SK-N-SH (cell line): Measurements from ENCODE around the gene ENOX2. TPM values are rescaled to one million over a fixed set of nuclear protein-coding genes. Genes with fewer than 3 reads are reported as not detected.

Source experiments
- CTCF ChIA-PET: fragments of 300-600, 350-600 bp; formaldehyde crosslinking; extraction: SDS; loops from one replicate; lab custom pipeline; 2021; lab: Yijun Ruan, JAX
- POLR2A ChIA-PET: fragments of 350-600 bp; sonication (Branson Sonifier 250); formaldehyde crosslinking; extraction: SDS; loops from one replicate; lab custom pipeline; 2020; ENCODE audit warnings: antibody characterized with exemption, inconsistent platforms; lab: Yijun Ruan, JAX
- DNase-seq: peaks from one replicate; pipeline ENCODE4 v3.0.0; 2012
- H2AFZ ChIP-seq: fragments of 200-600 bp; sonication (generic); 2 replicates; pipeline ENCODE4 v1.8.1; 2016; ENCODE audit warnings: antibody characterized with exemption, mild to moderate bottlenecking, low read depth
- H3F3A ChIP-seq: fragments of 200-600 bp; sonication (generic); replicated peaks from 2 replicates; pipeline ENCODE3; 2016; ENCODE audit warnings: antibody characterized with exemption, mild to moderate bottlenecking; ENCODE audit not compliant: insufficient read depth
- H3K27ac ChIP-seq, 2 experiments: fragments of 200-500 bp in 1 of 2; fragments of 200-600 bp in 1 of 2; sonication (Bioruptor generic) in 1 of 2; sonication (generic), shearing (Covaris generic) in 1 of 2; 2 replicates each; pipeline versions ENCODE4 v1.5.1 to v1.6.1; 2014 to 2016; ENCODE audit warnings: low read depth in 2 of 2, inconsistent platforms in 1 of 2, low read length in 1 of 2, mild to moderate bottlenecking in 1 of 2, mixed read lengths in 1 of 2
- H3K27me3 ChIP-seq: fragments of 200-600 bp; sonication (generic), shearing (Covaris generic); 2 replicates; pipeline ENCODE4 v1.6.1; 2016; ENCODE audit warnings: mixed run types; ENCODE audit not compliant: insufficient read depth
- H3K36me3 ChIP-seq, 2 experiments: fragments of 200-500 bp in 1 of 2; fragments of 200-600 bp in 1 of 2; sonication (Bioruptor generic) in 1 of 2; sonication (generic) in 1 of 2; replicated peaks in 1 of 2; 2 replicates each; pipeline versions ENCODE3 to v1.5.1; 2014 to 2016; ENCODE audit warnings: low read length in 1 of 2, mild to moderate bottlenecking in 1 of 2; ENCODE audit not compliant: insufficient read depth in 2 of 2, control insufficient read depth in 1 of 2
- H3K4me1 ChIP-seq, 2 experiments: fragments of 200-500 bp in 1 of 2; fragments of 200-600 bp in 1 of 2; sonication (Bioruptor generic) in 1 of 2; sonication (generic), shearing (Covaris generic) in 1 of 2; 2 replicates each; pipeline versions ENCODE4 v1.5.1 to v1.6.1; 2014 to 2016; ENCODE audit warnings: low read depth in 1 of 2, low read length in 1 of 2, mixed run types in 1 of 2; ENCODE audit not compliant: insufficient read depth in 2 of 2, control insufficient read depth in 1 of 2
- H3K4me2 ChIP-seq: fragments of 200-600 bp; sonication (generic), shearing (Covaris generic); 2 replicates; pipeline ENCODE4 v1.6.1; 2017; ENCODE audit warnings: mixed run types
- H3K4me3 ChIP-seq, 2 experiments: fragments of 200-500 bp in 1 of 2; fragments of 200-600 bp in 1 of 2; sonication (Bioruptor generic) in 1 of 2; sonication (generic), shearing (Covaris generic) in 1 of 2; 2 replicates each; pipeline versions ENCODE4 v1.5.1 to v1.8.1; 2014 to 2016; ENCODE audit warnings: low read depth in 2 of 2, inconsistent platforms in 1 of 2, low read length in 1 of 2, mild to moderate bottlenecking in 1 of 2, mixed read lengths in 1 of 2, moderate library complexity in 1 of 2
- H3K79me2 ChIP-seq: fragments of 200-600 bp; sonication (generic); 2 replicates; pipeline ENCODE4 v1.8.1; 2017; ENCODE audit warnings: mild to moderate bottlenecking; ENCODE audit not compliant: insufficient read depth
- H3K9ac ChIP-seq: fragments of 200-600 bp; sonication (generic); 2 replicates; pipeline ENCODE4 v1.6.1; 2017; ENCODE audit warnings: mixed run types
- H3K9me2 ChIP-seq: fragments of 200-600 bp; sonication (generic); 2 replicates; pipeline ENCODE4 v1.6.1; 2017; ENCODE audit warnings: mixed run types
- H3K9me3 ChIP-seq: fragments of 200-600 bp; sonication (generic); 2 replicates; pipeline ENCODE4 v1.6.1; 2017; ENCODE audit warnings: mixed run types, mild to moderate bottlenecking, moderate library complexity
- H4K20me1 ChIP-seq: fragments of 200-600 bp; sonication (generic); 2 replicates; pipeline ENCODE4 v1.6.1; 2017; ENCODE audit warnings: mild to moderate bottlenecking, mixed run types; ENCODE audit not compliant: insufficient read depth
- EZH2phosphoT487 ChIP-seq: fragments of 200-600 bp; sonication (generic); IDR thresholded peaks from 2 replicates; pipeline ENCODE4 v1.6.1; 2017; ENCODE audit warnings: low read depth, mixed run types, mild to moderate bottlenecking, antibody characterized with exemption, moderate library complexity, borderline replicate concordance
- FOXM1 ChIP-seq: IDR thresholded peaks from 2 replicates; pipeline ENCODE4 v1.4.0; 2012; ENCODE audit warnings: low read depth, mild to moderate bottlenecking
- JUND ChIP-seq: IDR thresholded peaks from 2 replicates; pipeline ENCODE4 v1.4.0; 2012
- MEF2A ChIP-seq: IDR thresholded peaks from 2 replicates; pipeline ENCODE4 v1.4.0; 2012; ENCODE audit warnings: low read depth, borderline replicate concordance
- NFIC ChIP-seq: IDR thresholded peaks from 2 replicates; pipeline ENCODE4 v1.4.0; 2012; ENCODE audit warnings: borderline replicate concordance
- RAD21 ChIP-seq: IDR thresholded peaks from 2 replicates; pipeline ENCODE4 v1.6.1; 2012; ENCODE audit warnings: mild to moderate bottlenecking, low read length
- RXRA ChIP-seq: IDR thresholded peaks from 2 replicates; pipeline ENCODE4 v1.4.0; 2012; ENCODE audit warnings: low read depth, mild to moderate bottlenecking, borderline replicate concordance
- SIN3A ChIP-seq: IDR thresholded peaks from 2 replicates; pipeline ENCODE4 v1.6.1; 2012; ENCODE audit warnings: low read depth, mild to moderate bottlenecking, low read length, moderate library complexity, borderline replicate concordance
- TEAD4 ChIP-seq: IDR thresholded peaks from 2 replicates; pipeline ENCODE4 v1.4.0; 2012; ENCODE audit warnings: mild to moderate bottlenecking, borderline replicate concordance; ENCODE audit not compliant: insufficient read depth
- WGBS: methylation state at CpG from one replicate; pipeline ENCODE4 v1.1.6; 2017; ENCODE audit warnings: low lambda C conversion rate; 5-methylcytosine and 5-hydroxymethylcytosine counted together
- polyA plus RNA-seq, 3 experiments: library from polyadenylated mRNA; depleted of rRNA; stranded (reverse); fragments of >200 nt; gene quantifications; 2 replicates each; pipeline ENCODE4 v1.2.3, GENCODE V29; 2012
- TF ChIP-seq, protein P1 (sequence below): fragments of 200-600 bp; sonication (generic); IDR thresholded peaks from 2 replicates; pipeline ENCODE4 v1.6.1; 2017; ENCODE audit warnings: antibody characterized with exemption, mild to moderate bottlenecking, moderate library complexity
- TF ChIP-seq, protein P2 (sequence below): IDR thresholded peaks from 2 replicates; pipeline ENCODE4 v1.4.0; 2012; ENCODE audit warnings: low read depth
- TF ChIP-seq, protein P3 (sequence below): IDR thresholded peaks from 2 replicates; pipeline ENCODE4; 2012
- TF ChIP-seq, protein P4 (sequence below): IDR thresholded peaks from 2 replicates; pipeline ENCODE4 v1.4.0; 2012; ENCODE audit warnings: low read depth, borderline replicate concordance

Gene ENOX2
- polyA plus RNA-seq, 1 of the 3 experiments (the other 2 are of a cell fraction), result 8.8 TPM

DNA sequence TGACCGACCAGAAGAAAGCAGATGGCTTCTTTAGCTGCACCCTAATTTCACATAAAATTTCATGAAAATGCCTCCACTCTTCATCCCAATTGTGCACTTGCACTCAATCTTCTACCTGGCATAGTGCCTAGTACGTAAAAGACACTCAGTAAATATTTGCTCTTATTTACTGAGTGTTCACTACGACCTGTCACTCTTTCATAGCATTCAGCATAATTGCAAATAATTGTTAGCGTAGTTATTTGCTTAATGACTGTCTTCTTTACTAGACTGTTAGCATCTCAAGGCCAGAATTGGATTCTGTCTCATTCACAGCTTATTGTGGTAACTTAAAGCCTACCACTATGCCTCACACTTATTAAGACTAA, 130.2 kb downstream of the ENOX2 start:
- Histone ChIP-seq H3K4me3 (no peak overlapping the region), H3F3A (peaks cover 11% of the 10 kb centered on the region), H3K27me3 (no peaks in the 10 kb centered on the region), H3K79me2 (no peaks in the 10 kb centered on the region), H4K20me1 (no peaks in the 10 kb centered on the region), H2AFZ (no peak overlapping the region), H3K27ac (peak overlapping the region; percentile 71 to 87), H3K9me3 (no peaks in the 10 kb centered on the region), H3K4me2 (peak overlapping the region; percentile 19; the same call in 1 of the 2 replicates), H3K4me1 (peaks cover 9 to 21% of the 10 kb centered on the region in 2 experiments; a peak in 3 of 4 replicates), H3K36me3 (no peaks in the 10 kb centered on the region), H3K9me2 (no peaks in the 10 kb centered on the region), H3K9ac (no peak overlapping the region)
- POLR2A ChIA-PET, result no interaction called here
- CTCF ChIA-PET, result interaction anchor here (0.7 to 2.5 kb wide), 3 partner anchors 10 to 197 kb away, joined by 3 to 8 read pairs (median 5); no protein-coding TSS in a partner anchor
- TF ChIP-seq RXRA (no peak), JUND (no peak), FOXM1 (no peak), SIN3A (no peak), MEF2A (no peak), NFIC (no peak), RAD21 (no peak), EZH2phosphoT487 (no peak), TEAD4 (no peak)
- TF ChIP-seq, protein P1, sequence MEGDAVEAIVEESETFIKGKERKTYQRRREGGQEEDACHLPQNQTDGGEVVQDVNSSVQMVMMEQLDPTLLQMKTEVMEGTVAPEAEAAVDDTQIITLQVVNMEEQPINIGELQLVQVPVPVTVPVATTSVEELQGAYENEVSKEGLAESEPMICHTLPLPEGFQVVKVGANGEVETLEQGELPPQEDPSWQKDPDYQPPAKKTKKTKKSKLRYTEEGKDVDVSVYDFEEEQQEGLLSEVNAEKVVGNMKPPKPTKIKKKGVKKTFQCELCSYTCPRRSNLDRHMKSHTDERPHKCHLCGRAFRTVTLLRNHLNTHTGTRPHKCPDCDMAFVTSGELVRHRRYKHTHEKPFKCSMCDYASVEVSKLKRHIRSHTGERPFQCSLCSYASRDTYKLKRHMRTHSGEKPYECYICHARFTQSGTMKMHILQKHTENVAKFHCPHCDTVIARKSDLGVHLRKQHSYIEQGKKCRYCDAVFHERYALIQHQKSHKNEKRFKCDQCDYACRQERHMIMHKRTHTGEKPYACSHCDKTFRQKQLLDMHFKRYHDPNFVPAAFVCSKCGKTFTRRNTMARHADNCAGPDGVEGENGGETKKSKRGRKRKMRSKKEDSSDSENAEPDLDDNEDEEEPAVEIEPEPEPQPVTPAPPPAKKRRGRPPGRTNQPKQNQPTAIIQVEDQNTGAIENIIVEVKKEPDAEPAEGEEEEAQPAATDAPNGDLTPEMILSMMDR, result no peak
- TF ChIP-seq, protein P2, sequence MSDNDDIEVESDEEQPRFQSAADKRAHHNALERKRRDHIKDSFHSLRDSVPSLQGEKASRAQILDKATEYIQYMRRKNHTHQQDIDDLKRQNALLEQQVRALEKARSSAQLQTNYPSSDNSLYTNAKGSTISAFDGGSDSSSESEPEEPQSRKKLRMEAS, result no peak
- TF ChIP-seq, protein P3, sequence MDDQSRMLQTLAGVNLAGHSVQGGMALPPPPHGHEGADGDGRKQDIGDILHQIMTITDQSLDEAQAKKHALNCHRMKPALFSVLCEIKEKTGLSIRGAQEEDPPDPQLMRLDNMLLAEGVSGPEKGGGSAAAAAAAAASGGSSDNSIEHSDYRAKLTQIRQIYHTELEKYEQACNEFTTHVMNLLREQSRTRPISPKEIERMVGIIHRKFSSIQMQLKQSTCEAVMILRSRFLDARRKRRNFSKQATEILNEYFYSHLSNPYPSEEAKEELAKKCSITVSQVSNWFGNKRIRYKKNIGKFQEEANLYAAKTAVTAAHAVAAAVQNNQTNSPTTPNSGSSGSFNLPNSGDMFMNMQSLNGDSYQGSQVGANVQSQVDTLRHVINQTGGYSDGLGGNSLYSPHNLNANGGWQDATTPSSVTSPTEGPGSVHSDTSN, result no peak
- TF ChIP-seq, protein P4, sequence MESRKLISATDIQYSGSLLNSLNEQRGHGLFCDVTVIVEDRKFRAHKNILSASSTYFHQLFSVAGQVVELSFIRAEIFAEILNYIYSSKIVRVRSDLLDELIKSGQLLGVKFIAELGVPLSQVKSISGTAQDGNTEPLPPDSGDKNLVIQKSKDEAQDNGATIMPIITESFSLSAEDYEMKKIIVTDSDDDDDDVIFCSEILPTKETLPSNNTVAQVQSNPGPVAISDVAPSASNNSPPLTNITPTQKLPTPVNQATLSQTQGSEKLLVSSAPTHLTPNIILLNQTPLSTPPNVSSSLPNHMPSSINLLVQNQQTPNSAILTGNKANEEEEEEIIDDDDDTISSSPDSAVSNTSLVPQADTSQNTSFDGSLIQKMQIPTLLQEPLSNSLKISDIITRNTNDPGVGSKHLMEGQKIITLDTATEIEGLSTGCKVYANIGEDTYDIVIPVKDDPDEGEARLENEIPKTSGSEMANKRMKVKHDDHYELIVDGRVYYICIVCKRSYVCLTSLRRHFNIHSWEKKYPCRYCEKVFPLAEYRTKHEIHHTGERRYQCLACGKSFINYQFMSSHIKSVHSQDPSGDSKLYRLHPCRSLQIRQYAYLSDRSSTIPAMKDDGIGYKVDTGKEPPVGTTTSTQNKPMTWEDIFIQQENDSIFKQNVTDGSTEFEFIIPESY, result no peak
- WGBS, result 19% methylated on average over 4 of the region's 4 CpGs
- DNase-seq, result no peak
